H1 (cell line): ENCODE measurements around the gene IVL. TPM values are rescaled to one million over a fixed set of nuclear protein-coding genes. Genes with fewer than 3 reads are reported as not detected.

Experiments
- CTCF ChIA-PET: fragments of 300-600 bp; sonication (Branson Sonifier 250); formaldehyde crosslinking; loops from one replicate; lab custom pipeline; 2021; ENCODE audit not compliant: partially characterized antibody; lab: Charles Lee
- POLR2A ChIA-PET: fragments of 300-600 bp; sonication (Branson Sonifier 250); formaldehyde crosslinking; loops from one replicate; lab custom pipeline; 2021; ENCODE audit warnings: inconsistent platforms; ENCODE audit not compliant: partially characterized antibody; lab: Charles Lee
- DNase-seq, 2 experiments: peaks; one replicate each; pipeline versions ENCODE4 v3.0.0 to v3.0.0-alpha.2; 2010 to 2022; ENCODE audit warnings: low spot score in 2 of 2, low read depth in 1 of 2, mixed read lengths in 1 of 2
- FAIRE-seq: peaks from 2 replicates; lab custom pipeline; 2011; peaks lifted over from hg19 to GRCh38; lab: Jason Lieb, UNC
- H2AFZ ChIP-seq: 2 replicates; pipeline ENCODE4 v1.8.1; 2012; ENCODE audit warnings: low read length, inconsistent platforms
- H2AK5ac ChIP-seq: 2 replicates; pipeline ENCODE4 v1.6.1; 2013; ENCODE audit warnings: low read depth, low read length
- H2BK120ac ChIP-seq: replicated peaks from 2 replicates; pipeline ENCODE3; 2013; ENCODE audit warnings: low read depth, low read length, inconsistent platforms
- H2BK12ac ChIP-seq: 2 replicates; pipeline ENCODE4 v1.6.1; 2013; ENCODE audit warnings: low read depth, low read length
- H2BK15ac ChIP-seq: 2 replicates; pipeline ENCODE4 v1.6.1; 2013; ENCODE audit warnings: low read length
- H2BK20ac ChIP-seq: 2 replicates; pipeline ENCODE4 v1.6.1; 2013; ENCODE audit warnings: low read length
- H2BK5ac ChIP-seq: 2 replicates; pipeline ENCODE4 v1.6.1; 2013; ENCODE audit warnings: low read depth, low read length
- H3K14ac ChIP-seq: 2 replicates; pipeline ENCODE4 v1.6.1; 2013; ENCODE audit warnings: inconsistent platforms; ENCODE audit not compliant: insufficient read length
- H3K18ac ChIP-seq: 2 replicates; pipeline ENCODE4 v1.6.1; 2013; ENCODE audit warnings: low read length; ENCODE audit errors: extremely low read depth
- H3K23ac ChIP-seq: 2 replicates; pipeline ENCODE4 v1.6.1; 2013; ENCODE audit warnings: inconsistent platforms; ENCODE audit not compliant: insufficient read length
- H3K23me2 ChIP-seq: 2 replicates; pipeline ENCODE4 v1.6.1; 2013; ENCODE audit warnings: low read depth, low read length
- H3K27ac ChIP-seq: 2 replicates; pipeline ENCODE4 v1.6.1; 2011; ENCODE audit warnings: low read depth, low read length, inconsistent platforms
- H3K27me3 ChIP-seq, 4 experiments: replicated peaks in 1 of 4; 1 replicate in 1 of 4; 2 replicates in 3 of 4; pipeline versions ENCODE4 v1.6.1 to v1.8.1; 2011 to 2013; ENCODE audit warnings: low read length in 3 of 4, mild to moderate bottlenecking in 3 of 4, inconsistent platforms in 2 of 4, mixed read lengths in 2 of 4, moderate library complexity in 1 of 4; ENCODE audit not compliant: control insufficient read depth in 3 of 4, insufficient read depth in 3 of 4; ENCODE audit errors: extremely low read depth in 1 of 4
- H3K36me3 ChIP-seq, 4 experiments: 2 replicates each; pipeline versions ENCODE4 v1.6.1 to v1.8.1; 2011 to 2013; ENCODE audit warnings: mild to moderate bottlenecking in 4 of 4, low read length in 3 of 4, moderate library complexity in 2 of 4, control low read depth in 1 of 4, inconsistent platforms in 1 of 4; ENCODE audit not compliant: insufficient read depth in 4 of 4, control insufficient read depth in 2 of 4
- H3K4ac ChIP-seq: replicated peaks from 2 replicates; pipeline ENCODE3; 2013; ENCODE audit warnings: low read length, low read depth, mixed read lengths, inconsistent platforms; ENCODE audit not compliant: insufficient read length
- H3K4me1 ChIP-seq, 4 experiments: replicated peaks in 1 of 4; 1 replicate in 1 of 4; 2 replicates in 3 of 4; pipeline versions ENCODE4 v1.6.1 to v1.8.1; 2011 to 2013; ENCODE audit warnings: low read length in 3 of 4, inconsistent platforms in 2 of 4, mixed read lengths in 1 of 4; ENCODE audit not compliant: insufficient read depth in 4 of 4, control insufficient read depth in 3 of 4
- H3K4me2 ChIP-seq, 2 experiments: 2 replicates each; pipeline versions ENCODE4 v1.6.1 to v1.8.1; 2011 to 2013; ENCODE audit warnings: low read depth in 2 of 2, low read length in 2 of 2, control low read depth in 1 of 2, inconsistent platforms in 1 of 2, mild to moderate bottlenecking in 1 of 2; ENCODE audit not compliant: insufficient read depth in 1 of 2
- H3K4me3 ChIP-seq, 4 experiments: fragments of 200-600, 300-600 bp in 1 of 4; sonication (generic), shearing (Covaris generic), sonication (Bioruptor Twin) in 1 of 4; 2 replicates each; pipeline versions ENCODE4 v1.5.1 to v1.8.1; 2011 to 2016; ENCODE audit warnings: low read length in 4 of 4, low read depth in 3 of 4, control low read depth in 2 of 4, inconsistent platforms in 2 of 4, mild to moderate bottlenecking in 2 of 4, mixed read lengths in 1 of 4, moderate library complexity in 1 of 4; ENCODE audit not compliant: insufficient read depth in 2 of 4; ENCODE audit errors: extremely low read depth in 1 of 4
- H3K56ac ChIP-seq: replicated peaks from 2 replicates; pipeline ENCODE3; 2013; ENCODE audit warnings: low read depth, mild to moderate bottlenecking, mixed read lengths, low read length, inconsistent platforms; ENCODE audit not compliant: insufficient read length
- H3K79me1 ChIP-seq: 2 replicates; pipeline ENCODE4 v1.6.1; 2013; ENCODE audit warnings: low read depth, low read length, control low read depth
- H3K79me2 ChIP-seq, 2 experiments: 2 replicates each; pipeline versions ENCODE4 v1.6.1 to v1.8.1; 2012 to 2013; ENCODE audit warnings: low read length in 2 of 2, mild to moderate bottlenecking in 2 of 2, inconsistent platforms in 1 of 2; ENCODE audit not compliant: insufficient read depth in 2 of 2, control insufficient read depth in 1 of 2
- H3K9ac ChIP-seq, 4 experiments: replicated peaks in 1 of 4; 1 replicate in 1 of 4; 2 replicates in 3 of 4; pipeline versions ENCODE4 v1.6.1 to v1.8.1; 2011 to 2013; ENCODE audit warnings: low read depth in 3 of 4, low read length in 3 of 4, control low read depth in 2 of 4, mild to moderate bottlenecking in 2 of 4, moderate library complexity in 2 of 4, inconsistent platforms in 1 of 4; ENCODE audit errors: extremely low read depth in 1 of 4
- H3K9me3 ChIP-seq, 2 experiments: 2 replicates each; pipeline versions ENCODE4 v1.6.1 to v1.8.1; 2012 to 2013; ENCODE audit warnings: mild to moderate bottlenecking in 2 of 2, moderate library complexity in 2 of 2, control low read depth in 1 of 2, inconsistent platforms in 1 of 2, low read depth in 1 of 2, low read length in 1 of 2, mixed read lengths in 1 of 2; ENCODE audit not compliant: insufficient read depth in 2 of 2
- H4K20me1 ChIP-seq, 2 experiments: replicated peaks in 1 of 2; 2 replicates each; pipeline versions ENCODE3 to v1.8.1; 2011 to 2013; ENCODE audit warnings: inconsistent platforms in 2 of 2, low read length in 2 of 2, mild to moderate bottlenecking in 1 of 2; ENCODE audit not compliant: insufficient read depth in 2 of 2, control insufficient read depth in 1 of 2
- H4K5ac ChIP-seq: 2 replicates; pipeline ENCODE4 v1.6.1; 2013; ENCODE audit warnings: low read length, low read depth, mixed read lengths, inconsistent platforms; ENCODE audit not compliant: insufficient read length
- H4K8ac ChIP-seq: 2 replicates; pipeline ENCODE4 v1.8.0; 2013; ENCODE audit warnings: mild to moderate bottlenecking, moderate library complexity, low read length, inconsistent platforms; ENCODE audit not compliant: insufficient read depth; ENCODE audit errors: extremely low read depth
- H4K91ac ChIP-seq: replicated peaks from 2 replicates; pipeline ENCODE3; 2013; ENCODE audit warnings: low read length, mixed read lengths, inconsistent platforms; ENCODE audit not compliant: insufficient read length
- ATF3 ChIP-seq: IDR thresholded peaks from 2 replicates; pipeline ENCODE4 v1.6.1; 2011; ENCODE audit warnings: low read depth, mild to moderate bottlenecking, low read length; ENCODE audit not compliant: insufficient read depth
- CTBP2 ChIP-seq: IDR thresholded peaks from 2 replicates; pipeline ENCODE4 v1.7.0; 2011; ENCODE audit warnings: borderline replicate concordance, mild to moderate bottlenecking, moderate library complexity, mixed read lengths, low read length; ENCODE audit not compliant: insufficient read depth, insufficient read length
- HDAC2 ChIP-seq, 2 experiments: fragments of 300-600 bp in 1 of 2; sonication (generic) in 1 of 2; IDR thresholded peaks; 2 replicates each; pipeline ENCODE4 v1.6.1; 2011 to 2012; ENCODE audit warnings: low read depth in 2 of 2, low read length in 2 of 2, mild to moderate bottlenecking in 2 of 2, moderate library complexity in 2 of 2, borderline replicate concordance in 1 of 2, inconsistent platforms in 1 of 2
- PHF8 ChIP-seq: fragments of 200-600 bp; sonication (generic); conservative IDR thresholded peaks from 2 replicates; pipeline ENCODE4 v1.7.1; 2012; ENCODE audit warnings: low read depth, mild to moderate bottlenecking, inconsistent platforms, low read length, moderate library complexity
- RAD21 ChIP-seq, 2 experiments: IDR thresholded peaks in 1 of 2; conservative IDR thresholded peaks in 1 of 2; 2 replicates each; pipeline ENCODE4 v1.6.1; 2011; ENCODE audit warnings: low read depth in 2 of 2, low read length in 2 of 2, improper control_type of control experiment in 1 of 2, inconsistent platforms in 1 of 2, mild to moderate bottlenecking in 1 of 2, moderate library complexity in 1 of 2
- SIX5 ChIP-seq: IDR thresholded peaks from 2 replicates; pipeline ENCODE4 v1.6.1; 2011; ENCODE audit warnings: mild to moderate bottlenecking, low read depth, low read length
- SP2 ChIP-seq: IDR thresholded peaks from 2 replicates; pipeline ENCODE4 v1.6.1; 2012; ENCODE audit warnings: mild to moderate bottlenecking, low read length, inconsistent platforms
- SRF ChIP-seq: IDR thresholded peaks from 2 replicates; pipeline ENCODE4 v1.6.1; 2011; ENCODE audit warnings: mild to moderate bottlenecking, low read depth, low read length, moderate library complexity
- SUZ12 ChIP-seq: fragments of 200-600 bp; sonication (generic); IDR thresholded peaks from 2 replicates; pipeline ENCODE4 v1.6.1; 2012; ENCODE audit warnings: mild to moderate bottlenecking, inconsistent platforms, low read length, moderate library complexity, mixed read lengths
- WGBS, 2 experiments: shearing (Covaris generic) in 1 of 2; methylation state at CpG; one replicate each; pipeline versions ENCODE4 v1.1.6 to v1.1.7; 2013 to 2015; ENCODE audit warnings: low lambda C conversion rate in 2 of 2, mixed read lengths in 2 of 2, inconsistent platforms in 1 of 2, low coverage in 1 of 2, missing lambda C conversion rate in 1 of 2; ENCODE audit not compliant: insufficient replicate concordance in 2 of 2, insufficient coverage in 1 of 2, insufficient read length in 1 of 2; ENCODE audit errors: extremely low coverage in 1 of 2, missing lambda C conversion rate in 1 of 2; 5-methylcytosine and 5-hydroxymethylcytosine counted together
- polyA plus RNA-seq, 7 experiments: library from polyadenylated mRNA; depleted of rRNA in 3 of 7; stranded (reverse) in 5 of 7; unstranded in 2 of 7; fragments of >200 nt in 5 of 7; fragments of 200-250 nt in 2 of 7; gene quantifications; 1 replicate in 5 of 7; 2 replicates in 1 of 7; 4 replicates in 1 of 7; pipeline versions ENCODE4 v1.2.1 to v1.2.3, GENCODE V29; 2011 to 2013; ENCODE audit warnings: missing spikeins in 2 of 7, mixed read lengths in 2 of 7
- total RNA-seq: library from RNA; stranded (reverse); fragmentation: NEBNext Ultra II Directional; extraction: Animal tissue kit (Norgen Biotek cat#: 25700); gene quantifications from 2 replicates; pipeline ENCODE4 v1.2.1, GENCODE V29; 2021
- TF ChIP-seq, protein P1 (sequence below): IDR thresholded peaks from 2 replicates; pipeline ENCODE4 v1.6.1; 2011; ENCODE audit warnings: low read length, improper control_type of control experiment
- TF ChIP-seq, protein P2 (sequence below): IDR thresholded peaks from 2 replicates; pipeline ENCODE4 v1.6.1; 2012; ENCODE audit warnings: inconsistent platforms

Gene IVL
- total and polyA plus RNA-seq, 2 of the 8 experiments (the other 6 are each of a cell fraction or from before 2014, with no cell fraction given) = not detected

DNA sequence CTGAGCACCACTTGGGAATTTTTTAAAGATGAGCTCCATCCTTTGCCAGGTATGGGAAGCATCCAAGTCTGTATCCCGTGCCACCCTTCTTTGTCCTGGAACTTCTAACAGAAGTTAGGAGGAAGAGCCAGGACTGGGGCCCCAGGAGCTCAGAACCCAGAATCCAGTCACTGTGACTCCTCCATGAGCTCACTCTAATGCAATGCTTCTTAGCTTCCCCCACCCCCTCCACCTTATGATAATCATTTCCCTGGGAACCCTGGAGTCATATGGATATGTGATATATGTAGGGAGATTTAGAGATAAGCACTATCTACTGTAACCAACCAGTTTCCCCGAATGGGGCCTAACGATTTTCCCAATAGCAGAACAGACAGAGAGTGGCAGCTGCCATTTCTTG is 37.9 kb downstream of the IVL start:
- ChIA-PET POLR2A (no interaction called here), CTCF (interaction anchor here (2.8 kb wide), 1 partner anchor 246 kb away, joined by 11 read pairs; no protein-coding TSS in a partner anchor)
- Histone ChIP-seq H2BK5ac (no peak overlapping the region), H3K18ac (no peak overlapping the region), H3K27me3 (no peaks in the 10 kb centered on the region), H3K79me1 (no peaks in the 10 kb centered on the region), H3K9me3 (no peaks in the 10 kb centered on the region), H3K4me1 (no peaks in the 10 kb centered on the region), H3K9ac (no peak overlapping the region), H2BK15ac (no peak overlapping the region), H2BK20ac (no peak overlapping the region), H3K4ac (no peak overlapping the region), H2AFZ (no peak overlapping the region), H3K4me2 (no peak overlapping the region), H3K14ac (no peak overlapping the region), H3K79me2 (no peaks in the 10 kb centered on the region), H2BK12ac (no peak overlapping the region), H3K23ac (no peak overlapping the region), H3K36me3 (no peaks in the 10 kb centered on the region), H3K56ac (no peak overlapping the region), H2BK120ac (no peak overlapping the region), H4K91ac (no peak overlapping the region), H4K5ac (no peak overlapping the region), H3K27ac (no peak overlapping the region), H4K8ac (no peak overlapping the region), H3K4me3 (no peak overlapping the region), H2AK5ac (no peak overlapping the region), H4K20me1 (no peaks in the 10 kb centered on the region), H3K23me2 (no peaks in the 10 kb centered on the region; the same call in 1 of the 2 replicates)
- DNase-seq (no peak), FAIRE-seq (no peak)
- whole genome bisulfite sequencing, 2 experiments = 91% methylated on average over 3 of the region's 3 CpGs; no CpG with 5 or more reads in 1 of the 2 experiments
- no peak for TF ChIP-seq CTBP2
- TF ChIP-seq, protein P1, sequence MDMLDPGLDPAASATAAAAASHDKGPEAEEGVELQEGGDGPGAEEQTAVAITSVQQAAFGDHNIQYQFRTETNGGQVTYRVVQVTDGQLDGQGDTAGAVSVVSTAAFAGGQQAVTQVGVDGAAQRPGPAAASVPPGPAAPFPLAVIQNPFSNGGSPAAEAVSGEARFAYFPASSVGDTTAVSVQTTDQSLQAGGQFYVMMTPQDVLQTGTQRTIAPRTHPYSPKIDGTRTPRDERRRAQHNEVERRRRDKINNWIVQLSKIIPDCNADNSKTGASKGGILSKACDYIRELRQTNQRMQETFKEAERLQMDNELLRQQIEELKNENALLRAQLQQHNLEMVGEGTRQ = no peak
- TF ChIP-seq PHF8 = no peak
- no peak for TF ChIP-seq SRF
- no peak for TF ChIP-seq SUZ12
- TF ChIP-seq RAD21 (IDR thresholded peaks at IDR 0.05 in 1 of 2, conservative IDR thresholded peaks at IDR 0.05 in 1 of 2; ENCODE audit: low read depth in 2 of 2, low read length in 2 of 2) = no peak
- TF ChIP-seq SP2 = no peak
- TF ChIP-seq SIX5 = no peak
- TF ChIP-seq ATF3 = no peak
- TF ChIP-seq, protein P2, sequence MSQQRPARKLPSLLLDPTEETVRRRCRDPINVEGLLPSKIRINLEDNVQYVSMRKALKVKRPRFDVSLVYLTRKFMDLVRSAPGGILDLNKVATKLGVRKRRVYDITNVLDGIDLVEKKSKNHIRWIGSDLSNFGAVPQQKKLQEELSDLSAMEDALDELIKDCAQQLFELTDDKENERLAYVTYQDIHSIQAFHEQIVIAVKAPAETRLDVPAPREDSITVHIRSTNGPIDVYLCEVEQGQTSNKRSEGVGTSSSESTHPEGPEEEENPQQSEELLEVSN = no peak
- no peak for TF ChIP-seq HDAC2 (IDR thresholded peaks at IDR 0.05; ENCODE audit: borderline replicate concordance in 1 of 2, low read depth in 2 of 2, low read length in 2 of 2)
